ENCODE data around the gene PROZ. TPM values are rescaled to one million over a fixed set of nuclear protein-coding genes. Genes with fewer than 3 reads are reported as not detected.

The PROZ gene
- total RNA-seq, 4 donors from 2014 or later, result not detected

- TF ChIP-seq CTCF (IDR thresholded peaks at IDR 0.05) (no peak), EP300 (IDR thresholded peaks at IDR 0.05) (no peak), POLR2A (IDR thresholded peaks at IDR 0.05) (no peak)
- DNase-seq (ENCODE audit: low spot score in 2 of 2), result no peak
These were observed 13.0 kb downstream of the PROZ start for GRCh38 chr13:113171250-113172125.

GRCh38 chr13:113172419-113172926 is 14.0 kb downstream of the PROZ start:
- Histone ChIP-seq H3K36me3 (peaks cover 9 to 93% (median 11%) of the 10 kb centered on the region in 3 donors), H3K9me3 (peaks cover 0 to 5% (median 0%) of the 10 kb centered on the region in 4 donors), H3K27me3 (no peaks in the 10 kb centered on the region), H3K27ac (no peak overlapping the region), H3K4me3 (no peak overlapping the region), H3K4me1 (no peaks in the 10 kb centered on the region)
- no peak for DNase-seq (ENCODE audit: low spot score in 2 of 2)
- TF ChIP-seq EP300 (IDR thresholded peaks at IDR 0.05) (no peak), CTCF (IDR thresholded peaks at IDR 0.05) (no peak), POLR2A (IDR thresholded peaks at IDR 0.05) (no peak)
- 92 to 93% methylated on average over 11 to 13 of the region's 13 CpGs for WGBS, 2 donors

More at GRCh38 chr13:113171250-113172125, 13.0 kb downstream of the PROZ start:
- H3K27me3 ChIP-seq, result no peaks in the 10 kb centered on the region
- no peaks in the 10 kb centered on the region for H3K4me1 ChIP-seq
- H3K4me3 ChIP-seq, result no peak overlapping the region
- no peak overlapping the region for H3K27ac ChIP-seq
- peaks cover 4 to 87% (median 11%) of the 10 kb centered on the region in 3 donors for H3K36me3 ChIP-seq
- H3K9me3 ChIP-seq, result peaks cover 0 to 5% (median 0%) of the 10 kb centered on the region in 4 donors
- 91 to 94% methylated on average over 32 to 34 of the region's 34 CpGs for WGBS, 2 donors

- 67 to 77% methylated on average over 5 of the region's 5 CpGs for WGBS, 2 donors
- H3K9me3 ChIP-seq, result no peaks in the 10 kb centered on the region
- no peak overlapping the region for H3K4me3 ChIP-seq
- TF ChIP-seq CTCF (IDR thresholded peaks at IDR 0.05), result no peak
- no peak for TF ChIP-seq POLR2A (IDR thresholded peaks at IDR 0.05)
- TF ChIP-seq EP300 (IDR thresholded peaks at IDR 0.05), result no peak
- H3K4me1 ChIP-seq, result no peaks in the 10 kb centered on the region
- no peaks in the 10 kb centered on the region for H3K27me3 ChIP-seq
- H3K27ac ChIP-seq, result no peak overlapping the region
- peaks cover 16 to 100% (median 27%) of the 10 kb centered on the region in 3 donors for H3K36me3 ChIP-seq
- no peak for DNase-seq (ENCODE audit: low spot score in 2 of 2)
These were observed 17.8 kb downstream of the PROZ start for GRCh38 chr13:113176280-113176679.

GRCh38 chr13:113176822-113177221 is 18.4 kb downstream of the PROZ start:
- Histone ChIP-seq H3K27ac (no peak overlapping the region), H3K27me3 (no peaks in the 10 kb centered on the region), H3K36me3 (peaks cover 16 to 98% (median 22%) of the 10 kb centered on the region in 3 donors), H3K4me3 (no peak overlapping the region), H3K4me1 (no peaks in the 10 kb centered on the region), H3K9me3 (no peaks in the 10 kb centered on the region)
- no peak for DNase-seq (ENCODE audit: low spot score in 2 of 2)
- 96% methylated on average over 14 of the region's 14 CpGs for WGBS, 2 donors
- TF ChIP-seq CTCF (IDR thresholded peaks at IDR 0.05), result no peak
- TF ChIP-seq EP300 (IDR thresholded peaks at IDR 0.05), result no peak
- no peak for TF ChIP-seq POLR2A (IDR thresholded peaks at IDR 0.05)
